Fibroblast of mammary gland (primary cell): Measurements from ENCODE around the gene RYR2.

Experiments
- DNase-seq: peaks from one replicate; pipeline ENCODE4 v3.0.0-alpha.2; 2010; ENCODE audit warnings: low read depth
- H3K4me3 ChIP-seq: 2 replicates; pipeline ENCODE4 v1.5.1; 2011; ENCODE audit warnings: low read depth, mild to moderate bottlenecking, low read length, moderate library complexity; ENCODE audit not compliant: control insufficient read depth
- CTCF ChIP-seq: conservative IDR thresholded peaks from 2 replicates; pipeline ENCODE4 v1.5.1; 2011; ENCODE audit warnings: low read depth, low read length, inconsistent platforms; ENCODE audit not compliant: control insufficient read depth, insufficient read depth

Gene RYR2

GRCh38 chr1:237000191-237000590, 41.8 kb upstream of the RYR2 start:
- TF ChIP-seq CTCF, result no peak
- H3K4me3 ChIP-seq, result no peak overlapping the region
- no peak for DNase-seq

GRCh38 chr1:237003516-237003915, 38.5 kb upstream of the RYR2 start:
- TF ChIP-seq CTCF, result no peak
- H3K4me3 ChIP-seq, result no peak overlapping the region
- no peak for DNase-seq

GRCh38 chr1:237004116-237004515, 37.9 kb upstream of the RYR2 start, which contains the start of gene MT1HL1:
TSS of gene MT1HL1 (minus strand) at chr1:237004441. CDS start at chr1:237004372, 69 bp downstream.
- DNase-seq, result no peak
- no peak within 1 kb of the TSS for H3K4me3 ChIP-seq
- no peak for TF ChIP-seq CTCF

GRCh38 chr1:237005674-237006073, 36.3 kb upstream of the RYR2 start:
- DNase-seq, result no peak
- TF ChIP-seq CTCF, result no peak
- no peak overlapping the region for H3K4me3 ChIP-seq

GRCh38 chr1:237007147-237007881, 34.7 kb upstream of the RYR2 start:
- no peak for DNase-seq
- H3K4me3 ChIP-seq, result no peak overlapping the region
- no peak for TF ChIP-seq CTCF

- no peak overlapping the region for H3K4me3 ChIP-seq
- DNase-seq, result no peak
- no peak for TF ChIP-seq CTCF
These were observed 32.4 kb upstream of the RYR2 start for GRCh38 chr1:237009611-237010010.
